Naive thymus-derived CD8-positive, alpha-beta T cell (primary cell): Measurements from ENCODE around the gene AUTS2. TPM values are rescaled to one million over a fixed set of nuclear protein-coding genes. Genes with fewer than 3 reads are reported as not detected.
A peak's percentile ranks its signal among the peaks of the same experiment; 100 is the strongest.

Experiments
- ATAC-seq, 2 donors: fragments of 150-1000 bp; cut with Tn5 transposase in 1 of 2; sonication (Bioruptor Pico), chemical (Tn5 transposase) in 1 of 2; 1 replicate in 1 of 2; 2 replicates in 1 of 2; pipeline ENCODE4 v1.10.0; 2021; ENCODE audit warnings: mild to moderate bottlenecking in 2 of 2, moderate library complexity in 2 of 2
- POLR2A ChIA-PET: fragments of 350-600 bp; sonication (Branson Sonifier 250); formaldehyde crosslinking; loops from one replicate; lab custom pipeline; 2021; ENCODE audit warnings: antibody characterized with exemption; lab: Charles Lee
- DNase-seq, 10 donors: peaks; one replicate each; pipeline versions ENCODE4 v3.0.0 to v3.0.0-alpha.2; 2020 to 2022
- H3K27ac Mint-ChIP-seq, 10 donors: one replicate each; pipeline ENCODE4 v1.8.0; 2020 to 2022; ENCODE audit warnings: mild to moderate bottlenecking in 10 of 10, mixed read lengths in 10 of 10, moderate library complexity in 4 of 10, inconsistent platforms in 1 of 10
- H3K27me3 Mint-ChIP-seq, 5 donors: one replicate each; pipeline ENCODE4 v1.8.0; 2021 to 2022; ENCODE audit warnings: mixed read lengths in 5 of 5
- H3K36me3 Mint-ChIP-seq, 3 donors: one replicate each; pipeline ENCODE4 v1.8.0; 2020 to 2022; ENCODE audit warnings: mixed read lengths in 3 of 3, mild to moderate bottlenecking in 2 of 3, inconsistent platforms in 1 of 3
- H3K4me1 Mint-ChIP-seq, 4 donors: one replicate each; pipeline ENCODE4 v1.8.0; 2021 to 2022; ENCODE audit warnings: mixed read lengths in 4 of 4
- H3K4me3 Mint-ChIP-seq, 10 donors: one replicate each; pipeline ENCODE4 v1.8.0; 2020 to 2022; ENCODE audit warnings: mild to moderate bottlenecking in 10 of 10, mixed read lengths in 10 of 10, moderate library complexity in 6 of 10, inconsistent platforms in 1 of 10
- H3K9me3 Mint-ChIP-seq, 9 donors: one replicate each; pipeline ENCODE4 v1.8.0; 2020 to 2022; ENCODE audit warnings: mixed read lengths in 9 of 9, mild to moderate bottlenecking in 3 of 9, inconsistent platforms in 1 of 9, moderate library complexity in 1 of 9
- polyA plus RNA-seq, 3 donors: library from polyadenylated mRNA; unstranded; fragments of 300-500 nt; fragmentation: Illumina TruSeq; gene quantifications; one replicate each; pipeline ENCODE4 v1.2.3, GENCODE V29; 2021
- total RNA-seq, 8 experiments: library from RNA in 2 of 8; stranded (reverse) in 2 of 8; gene quantifications; one replicate each; pipeline ENCODE4 v1.2.3 and lab custom pipeline; 2021 to 2026

Gene AUTS2
- total and polyA plus RNA-seq, 5 experiments from 2014 or later = 0.36 to 4.6 (median 3.0) TPM

GRCh38 chr7:70741666-70742065 is 1143.4 kb downstream of the AUTS2 start:
- POLR2A ChIA-PET = no interaction called here
- Mint-ChIP-seq H3K4me3 (peak overlapping the region in 1 of 10 donors; percentile 33), H3K27me3 (no peaks in the 10 kb centered on the region), H3K4me1 (peaks cover 2 to 22% (median 5%) of the 10 kb centered on the region in 4 donors), H3K9me3 (no peaks in the 10 kb centered on the region), H3K27ac (no peak overlapping the region), H3K36me3 (no peaks in the 10 kb centered on the region)
- ATAC-seq = no peak
- no peak for DNase-seq

- POLR2A ChIA-PET = no interaction called here
These were observed 1145.5 kb downstream of the AUTS2 start for GRCh38 chr7:70743531-70744325.

GRCh38 chr7:70744492-70744891 is 1146.2 kb downstream of the AUTS2 start:
- POLR2A ChIA-PET = no interaction called here
- no peaks in the 10 kb centered on the region for H3K9me3 Mint-ChIP-seq
- peaks cover 0 to 5% (median 1%) of the 10 kb centered on the region in 4 donors for H3K4me1 Mint-ChIP-seq
- H3K27me3 Mint-ChIP-seq = no peaks in the 10 kb centered on the region
- ATAC-seq (no peak), DNase-seq (no peak)
- no peak overlapping the region for H3K27ac Mint-ChIP-seq
- no peaks in the 10 kb centered on the region for H3K36me3 Mint-ChIP-seq
- no peak overlapping the region for H3K4me3 Mint-ChIP-seq

More at GRCh38 chr7:70743531-70744325, 1145.5 kb downstream of the AUTS2 start:
- H3K36me3 Mint-ChIP-seq = no peaks in the 10 kb centered on the region
- ATAC-seq = no peak
- no peaks in the 10 kb centered on the region for H3K27me3 Mint-ChIP-seq
- peaks cover 0 to 9% (median 1%) of the 10 kb centered on the region in 4 donors for H3K4me1 Mint-ChIP-seq
- H3K9me3 Mint-ChIP-seq = no peaks in the 10 kb centered on the region
- DNase-seq = no peak
- no peak overlapping the region for H3K4me3 Mint-ChIP-seq
- no peak overlapping the region for H3K27ac Mint-ChIP-seq

- Mint-ChIP-seq H3K4me1 (no peaks in the 10 kb centered on the region), H3K9me3 (peaks cover 0 to 6% (median 0%) of the 10 kb centered on the region in 9 donors), H3K36me3 (no peaks in the 10 kb centered on the region), H3K4me3 (no peak overlapping the region), H3K27me3 (peaks cover 0 to 4% (median 0%) of the 10 kb centered on the region in 5 donors), H3K27ac (no peak overlapping the region)
- POLR2A ChIA-PET = no interaction called here
- no peak for DNase-seq
- no peak for ATAC-seq
These were observed 1151.6 kb downstream of the AUTS2 start for GRCh38 chr7:70749831-70750230.

- POLR2A ChIA-PET = no interaction called here
- Mint-ChIP-seq H3K27me3 (peaks cover 0 to 4% (median 0%) of the 10 kb centered on the region in 5 donors), H3K4me1 (no peaks in the 10 kb centered on the region), H3K4me3 (no peak overlapping the region), H3K27ac (no peak overlapping the region), H3K9me3 (peaks cover 0 to 6% (median 0%) of the 10 kb centered on the region in 9 donors), H3K36me3 (no peaks in the 10 kb centered on the region)
- DNase-seq (no peak), ATAC-seq (no peak)
These were observed 1153.6 kb downstream of the AUTS2 start for GRCh38 chr7:70751895-70752294.

GRCh38 chr7:70752794-70753241 is 1154.5 kb downstream of the AUTS2 start:
- H3K27ac Mint-ChIP-seq = no peak overlapping the region
- H3K9me3 Mint-ChIP-seq = peaks cover 0 to 6% (median 0%) of the 10 kb centered on the region in 9 donors
- H3K4me3 Mint-ChIP-seq = no peak overlapping the region
- H3K36me3 Mint-ChIP-seq = no peaks in the 10 kb centered on the region
- POLR2A ChIA-PET = no interaction called here
- no peaks in the 10 kb centered on the region for H3K4me1 Mint-ChIP-seq
- DNase-seq (no peak), ATAC-seq (no peak)
- H3K27me3 Mint-ChIP-seq = peaks cover 0 to 4% (median 0%) of the 10 kb centered on the region in 5 donors

- no peak overlapping the region for H3K27ac Mint-ChIP-seq
- H3K9me3 Mint-ChIP-seq = peaks cover 0 to 3% (median 0%) of the 10 kb centered on the region in 9 donors
- H3K4me3 Mint-ChIP-seq = no peak overlapping the region
- H3K27me3 Mint-ChIP-seq = peaks cover 0 to 4% (median 0%) of the 10 kb centered on the region in 5 donors
- H3K36me3 Mint-ChIP-seq = no peaks in the 10 kb centered on the region
- DNase-seq = no peak
- ATAC-seq = no peak
- POLR2A ChIA-PET = no interaction called here
- H3K4me1 Mint-ChIP-seq = peaks cover 0 to 2% (median 0%) of the 10 kb centered on the region in 4 donors
These were observed 1158.5 kb downstream of the AUTS2 start for GRCh38 chr7:70756789-70757188.

- POLR2A ChIA-PET = no interaction called here
- Mint-ChIP-seq H3K4me1 (peaks cover 0 to 2% (median 0%) of the 10 kb centered on the region in 4 donors), H3K27me3 (peaks cover 0 to 4% (median 0%) of the 10 kb centered on the region in 5 donors), H3K4me3 (no peak overlapping the region), H3K9me3 (no peaks in the 10 kb centered on the region), H3K27ac (peak overlapping the region in 1 of 10 donors; percentile 16), H3K36me3 (no peaks in the 10 kb centered on the region)
- DNase-seq (no peak), ATAC-seq (no peak)
These were observed 1160.4 kb downstream of the AUTS2 start for GRCh38 chr7:70758646-70759045.

GRCh38 chr7:70759674-70760073 is 1161.4 kb downstream of the AUTS2 start:
- no peaks in the 10 kb centered on the region for H3K9me3 Mint-ChIP-seq
- peaks cover 0 to 4% (median 2%) of the 10 kb centered on the region in 4 donors for H3K4me1 Mint-ChIP-seq
- no peak for DNase-seq
- H3K27me3 Mint-ChIP-seq = peaks cover 0 to 2% (median 0%) of the 10 kb centered on the region in 5 donors
- no peak for ATAC-seq
- no peaks in the 10 kb centered on the region for H3K36me3 Mint-ChIP-seq
- no peak overlapping the region for H3K27ac Mint-ChIP-seq
- H3K4me3 Mint-ChIP-seq = no peak overlapping the region
- POLR2A ChIA-PET = no interaction called here

GRCh38 chr7:70761711-70762328 is 1163.5 kb downstream of the AUTS2 start:
- H3K27ac Mint-ChIP-seq = no peak overlapping the region
- POLR2A ChIA-PET = no interaction called here
- ATAC-seq (no peak), DNase-seq (no peak)
- no peak overlapping the region for H3K4me3 Mint-ChIP-seq
- H3K9me3 Mint-ChIP-seq = no peaks in the 10 kb centered on the region
- H3K27me3 Mint-ChIP-seq = no peaks in the 10 kb centered on the region
- H3K36me3 Mint-ChIP-seq = no peaks in the 10 kb centered on the region
- peaks cover 0 to 4% (median 2%) of the 10 kb centered on the region in 4 donors for H3K4me1 Mint-ChIP-seq

GRCh38 chr7:70762696-70763095 is 1164.4 kb downstream of the AUTS2 start:
- POLR2A ChIA-PET = no interaction called here
- H3K27me3 Mint-ChIP-seq = no peaks in the 10 kb centered on the region
- no peak overlapping the region for H3K4me3 Mint-ChIP-seq
- ATAC-seq (no peak), DNase-seq (no peak)
- H3K27ac Mint-ChIP-seq = peak overlapping the region in 1 of 10 donors; percentile 74
- no peaks in the 10 kb centered on the region for H3K9me3 Mint-ChIP-seq
- H3K36me3 Mint-ChIP-seq = no peaks in the 10 kb centered on the region
- H3K4me1 Mint-ChIP-seq = peaks cover 0 to 4% (median 2%) of the 10 kb centered on the region in 4 donors

GRCh38 chr7:70763961-70764691 is 1165.9 kb downstream of the AUTS2 start:
- Mint-ChIP-seq H3K36me3 (no peaks in the 10 kb centered on the region), H3K27me3 (no peaks in the 10 kb centered on the region), H3K27ac (peak overlapping the region in 4 of 10 donors; percentile 16 to 76 (median 56)), H3K4me3 (peak overlapping the region in 9 of 10 donors; percentile 30 to 84 (median 60)), H3K4me1 (peaks cover 0 to 4% (median 1%) of the 10 kb centered on the region in 4 donors), H3K9me3 (no peaks in the 10 kb centered on the region)
- POLR2A ChIA-PET = no interaction called here
- ATAC-seq = no peak
- peak in 1 of 10 donors; percentile 7 for DNase-seq
